Measurements from ENCODE around the gene TERT.

Gene TERT

GRCh38 chr5:1255081-1255561, 39.7 kb downstream of the TERT start:
- no peak for FAIRE-seq

GRCh38 chr5:1254196-1254595, 40.7 kb downstream of the TERT start:
- FAIRE-seq: no peak

GRCh38 chr5:1253456-1254105, 41.3 kb downstream of the TERT start:
- no peak for FAIRE-seq

- no peak for FAIRE-seq
These were observed 42.2 kb downstream of the TERT start for GRCh38 chr5:1252681-1253080.

GRCh38 chr5:1251678-1252580, 42.9 kb downstream of the TERT start:
- FAIRE-seq: no peak

GRCh38 chr5:1249366-1250280, 45.2 kb downstream of the TERT start:
- FAIRE-seq: no peak

- FAIRE-seq: no peak
These were observed 47.1 kb downstream of the TERT start for GRCh38 chr5:1247811-1248210.

GRCh38 chr5:1246711-1247431, 48.0 kb downstream of the TERT start:
- no peak for FAIRE-seq

- no peak for FAIRE-seq
These were observed 48.8 kb downstream of the TERT start for GRCh38 chr5:1245905-1246576.

- no peak for FAIRE-seq
These were observed 49.9 kb downstream of the TERT start for GRCh38 chr5:1244976-1245375.

GRCh38 chr5:1244255-1244654, 50.6 kb downstream of the TERT start:
- no peak for FAIRE-seq

- no peak for FAIRE-seq
These were observed 51.3 kb downstream of the TERT start for GRCh38 chr5:1243487-1244130.

- no peak for FAIRE-seq
These were observed 52.0 kb downstream of the TERT start for GRCh38 chr5:1242733-1243486.

GRCh38 chr5:1241509-1242080, 53.3 kb downstream of the TERT start:
- no peak for FAIRE-seq

- no peak for FAIRE-seq
These were observed 54.2 kb downstream of the TERT start for GRCh38 chr5:1240496-1241260.

GRCh38 chr5:1239505-1240251, 55.2 kb downstream of the TERT start:
- FAIRE-seq: no peak

- no peak for FAIRE-seq
These were observed 59.0 kb downstream of the TERT start for GRCh38 chr5:1235838-1236237.

- no peak for FAIRE-seq
These were observed 59.5 kb downstream of the TERT start for GRCh38 chr5:1235379-1235778.

GRCh38 chr5:1232780-1233179, 62.1 kb downstream of the TERT start:
- no peak for FAIRE-seq

Measured in TTC549 (cell line).